H1 (cell line): ENCODE measurements around the gene UBASH3B.

Source experiments
- CTCF ChIP-seq, 3 experiments: IDR thresholded peaks; 1 replicate in 2 of 3; 2 replicates in 1 of 3; pipeline versions ENCODE4 v1.5.1 to v1.6.1; 2011; ENCODE audit warnings: low read length in 3 of 3, mild to moderate bottlenecking in 3 of 3, inconsistent platforms in 2 of 3, low read depth in 1 of 3, moderate library complexity in 1 of 3; ENCODE audit not compliant: insufficient read depth in 1 of 3; ENCODE audit errors: control extremely low read depth in 1 of 3
- MAFK ChIP-seq: IDR thresholded peaks from 2 replicates; pipeline ENCODE4 v1.6.1; 2012; ENCODE audit warnings: low read depth, mild to moderate bottlenecking, improper control_type of control experiment, low read length
- POLR2A ChIP-seq, 2 experiments: IDR thresholded peaks; 1 replicate in 1 of 2; 2 replicates in 1 of 2; pipeline ENCODE4 v1.6.1; 2011; ENCODE audit warnings: low read depth in 2 of 2, low read length in 2 of 2, mild to moderate bottlenecking in 2 of 2; ENCODE audit errors: control extremely low read depth in 1 of 2
- RNF2 ChIP-seq: fragments of 200-900, 300-1000 bp; sonication (generic); IDR thresholded peaks from 2 replicates; pipeline ENCODE4 v1.7.1; 2016; ENCODE audit warnings: borderline replicate concordance, low read depth, mild to moderate bottlenecking, antibody characterized with exemption, low read length; ENCODE audit not compliant: poor library complexity, severe bottlenecking; ENCODE audit errors: missing control alignments

DNA sequence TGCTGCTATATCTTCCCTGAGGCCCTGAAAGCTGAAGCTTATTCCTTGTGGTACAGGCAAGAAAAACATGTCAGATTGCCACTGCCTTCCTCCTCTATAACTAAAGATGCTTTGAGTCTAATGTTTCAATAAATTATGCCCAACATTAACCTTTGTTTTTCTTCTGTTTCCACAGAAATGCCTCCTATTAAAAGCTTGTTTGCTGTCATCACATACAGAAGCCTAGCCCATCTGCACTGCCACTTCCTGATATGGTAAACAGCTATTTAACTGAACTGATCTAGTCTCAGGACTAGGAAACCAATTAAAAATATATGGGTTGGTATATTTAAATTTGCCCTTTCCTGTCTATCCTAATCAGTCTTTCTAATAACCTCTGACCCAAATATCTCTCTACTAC is 165.6 kb downstream of the UBASH3B start:
- no peak for TF ChIP-seq RNF2
- TF ChIP-seq CTCF (IDR thresholded peaks at IDR 0.05; ENCODE audit: control extremely low read depth in 1 of 3, insufficient read depth in 1 of 3, low read depth in 1 of 3, low read length in 3 of 3): no peak
- no peak for TF ChIP-seq MAFK
- TF ChIP-seq POLR2A (IDR thresholded peaks at IDR 0.05; ENCODE audit: control extremely low read depth in 1 of 2, low read depth in 2 of 2, low read length in 2 of 2): no peak
